Measurements from ENCODE around the gene BFSP2. TPM values are rescaled to one million over a fixed set of nuclear protein-coding genes. Genes with fewer than 3 reads are reported as not detected.

The BFSP2 gene
- total RNA-seq, 3 donors from 2014 or later: not detected

DNA sequence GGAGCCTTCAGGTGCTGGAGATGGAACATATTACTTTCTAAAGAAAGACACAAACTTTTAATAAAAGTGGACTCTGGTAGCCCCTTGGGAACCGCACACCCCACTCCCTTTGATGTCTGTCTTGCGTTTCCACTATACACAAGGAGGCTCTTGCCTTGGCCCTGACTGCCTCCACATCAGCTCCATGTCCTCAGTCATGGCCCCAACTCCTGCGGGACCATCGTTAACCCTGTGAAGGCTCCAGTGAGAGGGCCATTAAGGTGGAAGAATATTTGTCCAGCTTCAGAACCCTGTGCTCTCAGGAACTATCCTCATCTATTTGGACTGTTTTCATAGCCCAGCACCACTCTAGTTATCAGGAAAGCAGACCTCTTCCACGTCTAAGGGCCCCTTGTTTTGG is 16.1 kb upstream of the BFSP2 start:
- no peak overlapping the region for H3K4me3 ChIP-seq
- H3K9me3 ChIP-seq: no peaks in the 10 kb centered on the region
- intact Hi-C loops (cut with DNase I, micrococcal nuclease): no loop called here
- H3K36me3 ChIP-seq (ENCODE audit: low read depth): no peaks in the 10 kb centered on the region
- TF ChIP-seq, protein P1, sequence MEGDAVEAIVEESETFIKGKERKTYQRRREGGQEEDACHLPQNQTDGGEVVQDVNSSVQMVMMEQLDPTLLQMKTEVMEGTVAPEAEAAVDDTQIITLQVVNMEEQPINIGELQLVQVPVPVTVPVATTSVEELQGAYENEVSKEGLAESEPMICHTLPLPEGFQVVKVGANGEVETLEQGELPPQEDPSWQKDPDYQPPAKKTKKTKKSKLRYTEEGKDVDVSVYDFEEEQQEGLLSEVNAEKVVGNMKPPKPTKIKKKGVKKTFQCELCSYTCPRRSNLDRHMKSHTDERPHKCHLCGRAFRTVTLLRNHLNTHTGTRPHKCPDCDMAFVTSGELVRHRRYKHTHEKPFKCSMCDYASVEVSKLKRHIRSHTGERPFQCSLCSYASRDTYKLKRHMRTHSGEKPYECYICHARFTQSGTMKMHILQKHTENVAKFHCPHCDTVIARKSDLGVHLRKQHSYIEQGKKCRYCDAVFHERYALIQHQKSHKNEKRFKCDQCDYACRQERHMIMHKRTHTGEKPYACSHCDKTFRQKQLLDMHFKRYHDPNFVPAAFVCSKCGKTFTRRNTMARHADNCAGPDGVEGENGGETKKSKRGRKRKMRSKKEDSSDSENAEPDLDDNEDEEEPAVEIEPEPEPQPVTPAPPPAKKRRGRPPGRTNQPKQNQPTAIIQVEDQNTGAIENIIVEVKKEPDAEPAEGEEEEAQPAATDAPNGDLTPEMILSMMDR (IDR thresholded peaks at IDR 0.05): no peak
- no peaks in the 10 kb centered on the region for H3K4me1 ChIP-seq (ENCODE audit: low read depth)
- ATAC-seq: no peak
- no peak for DNase-seq

DNA sequence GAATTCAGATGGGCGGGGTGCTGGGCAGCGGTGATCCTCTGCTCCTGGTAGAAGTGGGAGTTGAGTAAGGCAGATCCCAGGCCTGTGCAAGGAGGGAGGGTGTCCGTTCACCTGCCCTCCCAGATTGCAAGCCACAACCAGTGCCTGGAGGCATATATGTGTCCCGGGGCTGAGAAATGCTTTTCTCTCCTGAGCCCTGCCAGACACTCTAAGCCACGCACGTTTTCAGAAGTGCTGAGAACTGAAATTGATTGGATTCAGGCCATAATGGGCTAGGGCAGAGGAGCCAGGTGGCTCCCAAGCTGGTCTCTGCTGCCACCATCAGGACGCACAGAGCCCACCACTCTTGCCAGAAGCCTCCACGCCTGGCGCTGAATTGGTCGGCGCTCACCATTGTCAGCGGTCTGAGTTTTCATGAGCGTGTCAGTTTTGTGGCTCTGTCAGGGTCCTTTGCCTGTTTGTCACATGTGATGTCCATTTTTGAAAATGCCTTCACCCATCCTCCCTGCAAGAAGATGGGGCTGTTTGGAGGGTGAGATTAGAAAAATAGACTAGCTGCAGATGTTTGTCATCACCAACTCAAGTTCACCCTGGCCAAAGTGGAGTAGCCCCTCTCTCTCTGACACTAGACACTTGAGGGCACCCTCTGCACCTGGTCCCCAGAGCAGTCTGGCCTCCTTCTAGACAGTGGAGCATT is 15.4 kb upstream of the BFSP2 start:
- Histone ChIP-seq H3K9me3 (no peaks in the 10 kb centered on the region), H3K4me1 (ENCODE audit: low read depth) (no peaks in the 10 kb centered on the region), H3K36me3 (ENCODE audit: low read depth) (no peaks in the 10 kb centered on the region), H3K4me3 (no peak overlapping the region)
- peak; percentile 62 for ATAC-seq
- intact Hi-C loops (cut with DNase I, micrococcal nuclease): no loop called here
- TF ChIP-seq, protein P1 (IDR thresholded peaks at IDR 0.05): peak; percentile 18
- peak in 2 of 3 donors; percentile 33 to 49 for DNase-seq

DNA sequence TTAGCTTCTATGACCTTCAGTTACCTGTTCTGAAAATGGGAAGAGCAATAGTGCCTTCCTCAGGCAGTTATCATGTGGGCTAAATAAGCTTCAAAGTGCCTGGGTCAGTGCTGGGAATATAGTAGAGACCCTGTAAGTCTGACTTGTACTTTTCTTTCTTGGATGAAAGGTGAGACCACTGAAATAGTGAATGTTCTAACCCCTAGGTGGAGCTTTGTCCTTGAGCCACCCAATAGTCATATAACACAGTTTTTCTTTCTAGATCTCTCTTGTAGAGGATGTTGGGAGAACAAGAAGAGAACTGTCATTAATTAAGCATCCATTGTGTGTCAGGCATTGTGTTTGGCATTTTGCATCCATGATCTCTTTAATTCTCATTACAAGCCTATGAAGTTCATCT is 13.0 kb upstream of the BFSP2 start:
- intact Hi-C loops (cut with DNase I, micrococcal nuclease): no loop called here
- Histone ChIP-seq H3K4me1 (ENCODE audit: low read depth) (no peaks in the 10 kb centered on the region), H3K36me3 (ENCODE audit: low read depth) (no peaks in the 10 kb centered on the region), H3K4me3 (no peak overlapping the region), H3K9me3 (no peaks in the 10 kb centered on the region)
- DNase-seq (no peak), ATAC-seq (no peak)
- TF ChIP-seq, protein P1 (IDR thresholded peaks at IDR 0.05): no peak

DNA sequence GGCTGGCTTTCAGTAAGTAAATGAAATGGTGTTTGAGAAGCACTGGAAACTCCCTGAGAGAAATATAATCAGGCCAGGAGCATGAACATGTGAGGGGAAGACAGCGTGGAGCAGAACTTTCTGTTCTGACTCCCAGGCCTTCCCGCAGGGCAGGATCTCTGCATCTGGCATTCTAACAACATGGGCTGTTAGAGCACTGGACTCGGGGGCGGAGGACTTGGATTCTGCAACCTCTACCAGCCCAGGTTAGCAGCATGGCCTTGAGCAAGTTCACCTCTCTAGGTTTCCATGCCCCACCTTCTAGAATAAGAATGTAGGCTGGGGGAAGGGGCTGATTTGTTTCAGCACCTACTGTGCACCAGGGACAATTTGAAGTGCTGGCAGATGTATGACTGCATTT is 12.5 kb upstream of the BFSP2 start:
- Histone ChIP-seq H3K36me3 (ENCODE audit: low read depth) (no peaks in the 10 kb centered on the region), H3K4me1 (ENCODE audit: low read depth) (no peaks in the 10 kb centered on the region), H3K4me3 (no peak overlapping the region), H3K9me3 (no peaks in the 10 kb centered on the region)
- intact Hi-C loops (cut with DNase I, micrococcal nuclease): no loop called here
- no peak for ATAC-seq
- no peak for DNase-seq
- TF ChIP-seq, protein P1 (IDR thresholded peaks at IDR 0.05): no peak

DNA sequence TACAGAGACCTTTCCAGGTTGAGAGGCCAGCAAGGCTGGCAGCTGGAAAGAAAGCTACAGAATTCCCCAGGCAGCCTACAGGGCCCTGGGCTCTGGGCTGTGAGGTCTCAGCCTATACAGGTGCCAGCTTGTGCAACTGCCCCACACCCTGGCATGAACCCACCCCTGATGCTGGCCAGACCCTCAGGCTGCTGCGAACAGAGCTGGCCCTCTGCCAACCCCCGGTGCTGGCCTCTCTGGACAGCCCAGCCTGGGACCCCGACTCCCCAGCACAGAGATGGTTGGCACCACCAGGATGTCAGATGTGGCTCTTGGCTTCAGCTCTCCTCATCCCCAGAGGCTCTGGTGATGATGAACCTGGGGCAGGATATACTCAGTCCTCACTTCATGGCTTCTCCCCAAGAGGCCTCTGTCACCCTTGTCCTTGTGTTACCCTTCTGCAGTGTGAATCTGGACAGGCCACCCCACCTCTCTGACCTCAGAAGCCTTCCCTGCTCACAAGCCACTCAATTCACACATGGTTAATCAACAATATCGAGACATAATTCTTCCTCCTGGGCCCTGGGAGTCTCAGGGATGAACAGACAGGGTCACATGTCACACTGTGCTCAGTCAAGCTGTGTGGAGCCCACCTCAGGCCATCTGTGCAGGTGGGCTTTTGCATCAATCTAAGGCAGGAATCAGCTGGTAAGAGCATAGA is 11.0 kb upstream of the BFSP2 start:
- Histone ChIP-seq H3K4me1 (ENCODE audit: low read depth) (no peaks in the 10 kb centered on the region), H3K36me3 (ENCODE audit: low read depth) (no peaks in the 10 kb centered on the region), H3K4me3 (no peak overlapping the region), H3K9me3 (no peaks in the 10 kb centered on the region)
- ATAC-seq (no peak), DNase-seq (no peak)
- intact Hi-C loops (cut with DNase I, micrococcal nuclease): no loop called here
- TF ChIP-seq, protein P1 (IDR thresholded peaks at IDR 0.05): no peak

All from mucosa of descending colon (tissue), 3 donors.